Testis (tissue), 3 donors: ENCODE data around the gene PNPLA2. TPM values are rescaled to one million over a fixed set of nuclear protein-coding genes. Genes with fewer than 3 reads are reported as not detected.

Experiments used
- DNase-seq: peaks from one replicate; pipeline ENCODE4 v3.0.0-alpha.2; 2019
- H3K27ac ChIP-seq, 2 donors: fragments of 200-600 bp; sonication (generic); one replicate each; pipeline ENCODE4 v1.5.1; 2019
- H3K27me3 ChIP-seq: fragments of 200-600 bp; sonication (generic); one replicate; pipeline ENCODE4 v1.5.1; 2019
- H3K36me3 ChIP-seq: fragments of 200-600 bp; sonication (generic); one replicate; pipeline ENCODE4 v1.5.1; 2017; ENCODE audit warnings: low read depth; ENCODE audit errors: missing control alignments
- H3K4me1 ChIP-seq: fragments of 200-600 bp; sonication (generic); one replicate; pipeline ENCODE4 v1.5.1; 2019
- H3K4me3 ChIP-seq, 2 donors: fragments of 200-600 bp; sonication (generic); one replicate each; pipeline ENCODE4 v1.5.1; 2017 to 2019
- H3K9me3 ChIP-seq: fragments of 200-600 bp; sonication (generic); one replicate; pipeline ENCODE4 v1.5.1; 2017
- POLR2A ChIP-seq: fragments of 450-650 bp; IDR thresholded peaks from one replicate; pipeline ENCODE4 v1.6.1; 2017; ENCODE audit warnings: antibody characterized with exemption, mild to moderate bottlenecking, moderate library complexity
- WGBS, 2 donors: methylation state at CpG; one replicate each; pipeline ENCODE4 v1.1.5; 2018; 5-methylcytosine and 5-hydroxymethylcytosine counted together
- intact Hi-C: fragments of 100-400 bp; cut with DNase I; formaldehyde crosslinking; loops from one replicate; pipeline ENCODE4 v1.15.1; 2023; ENCODE audit warnings: low total_unique reads
- polyA plus RNA-seq: library from polyadenylated mRNA; stranded (reverse); fragments of 350-450 nt; fragmentation: Illumina TruSeq; extraction: RNeasy Lipid Tissue Mini Kit (QIAGEN cat#74804); gene quantifications from one replicate; pipeline ENCODE4 v1.2.3, GENCODE V29; 2014; ENCODE audit warnings: low read depth, low replicate concordance; ENCODE audit not compliant: insufficient read depth
- total RNA-seq, 2 donors: library from RNA; depleted of rRNA; stranded (reverse); fragments of >200 nt; gene quantifications; one replicate each; pipeline ENCODE4 v1.2.3, GENCODE V29; 2016
- TF ChIP-seq, protein P1 (sequence below), 3 experiments: fragments of 450-650 bp in 2 of 3; fragments of 200-600 bp in 1 of 3; sonication (generic) in 1 of 3; IDR thresholded peaks; one replicate each; pipeline ENCODE4 v1.5.1; 2016 to 2019; ENCODE audit warnings: antibody characterized with exemption in 3 of 3, mild to moderate bottlenecking in 2 of 3, moderate library complexity in 1 of 3

PNPLA2 gene
- total and polyA plus RNA-seq, 3 donors from 2014 or later = 86.7 to 108 (median 96.7) TPM

DNA sequence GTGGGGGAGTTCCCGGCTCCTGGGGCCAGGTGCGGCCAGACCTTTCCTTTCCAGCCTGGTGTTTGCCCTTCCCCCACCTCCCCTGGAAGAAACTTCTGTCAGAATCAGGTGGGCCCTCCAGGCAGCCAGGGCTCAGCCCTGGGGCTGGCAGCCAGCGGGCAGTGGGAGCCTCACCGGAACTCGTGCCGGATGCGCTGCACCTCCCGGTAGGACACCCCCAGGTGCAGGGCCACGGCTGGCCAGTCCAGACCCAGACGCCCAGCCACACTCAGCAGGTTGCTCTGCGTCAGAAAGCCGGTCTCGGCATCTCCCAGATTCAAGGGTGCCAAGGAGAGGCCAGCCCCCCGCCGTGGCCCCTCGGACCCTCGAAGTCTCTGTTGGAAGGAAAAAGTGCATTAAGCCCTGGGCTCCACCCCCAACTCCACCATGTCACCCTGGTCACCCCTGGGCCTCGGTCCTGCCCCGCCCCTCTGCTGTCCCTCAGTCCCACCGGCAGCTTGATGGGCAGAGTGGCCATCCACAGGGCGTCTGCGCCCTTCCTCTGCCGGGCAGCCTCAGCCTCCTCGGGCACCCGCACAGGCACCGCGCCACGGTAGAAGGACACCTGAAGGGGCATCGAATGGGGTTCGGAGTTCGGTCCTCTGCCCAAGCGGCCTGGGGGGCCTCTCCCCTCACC is 18.9 kb upstream of the PNPLA2 start:
- intact Hi-C loops = no loop called here
- 91 to 94% methylated on average over 23 to 32 of the region's 32 CpGs for WGBS, 2 donors
- peaks cover 36% of the 10 kb centered on the region for H3K4me1 ChIP-seq

DNA sequence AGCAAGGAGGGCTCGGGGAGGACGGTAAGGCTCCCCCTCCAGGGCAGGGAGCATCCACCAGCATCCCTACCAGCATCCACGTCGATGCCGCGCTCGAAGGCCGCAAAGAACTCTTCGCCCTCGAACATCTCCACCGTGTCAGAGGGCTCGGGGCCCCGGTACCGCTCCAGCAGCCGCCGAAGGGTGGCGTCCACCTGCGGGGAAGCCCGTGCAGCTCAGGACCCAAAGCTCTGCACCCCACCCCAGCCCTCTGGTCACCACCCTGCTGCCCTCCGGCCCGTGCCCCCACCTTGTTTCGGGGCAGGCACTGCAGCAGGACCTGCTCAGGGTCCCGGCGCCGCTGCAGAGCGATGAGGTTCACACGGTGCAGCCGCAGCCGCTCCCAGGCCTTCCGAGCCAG is 18.2 kb upstream of the PNPLA2 start:
- no peak overlapping the region for H3K27ac ChIP-seq
- H3K4me3 ChIP-seq = no peak overlapping the region
- intact Hi-C loops = no loop called here
- H3K36me3 ChIP-seq = no peaks in the 10 kb centered on the region
- H3K4me1 ChIP-seq = peaks cover 30% of the 10 kb centered on the region
- TF ChIP-seq POLR2A = no peak
- TF ChIP-seq, protein P1, sequence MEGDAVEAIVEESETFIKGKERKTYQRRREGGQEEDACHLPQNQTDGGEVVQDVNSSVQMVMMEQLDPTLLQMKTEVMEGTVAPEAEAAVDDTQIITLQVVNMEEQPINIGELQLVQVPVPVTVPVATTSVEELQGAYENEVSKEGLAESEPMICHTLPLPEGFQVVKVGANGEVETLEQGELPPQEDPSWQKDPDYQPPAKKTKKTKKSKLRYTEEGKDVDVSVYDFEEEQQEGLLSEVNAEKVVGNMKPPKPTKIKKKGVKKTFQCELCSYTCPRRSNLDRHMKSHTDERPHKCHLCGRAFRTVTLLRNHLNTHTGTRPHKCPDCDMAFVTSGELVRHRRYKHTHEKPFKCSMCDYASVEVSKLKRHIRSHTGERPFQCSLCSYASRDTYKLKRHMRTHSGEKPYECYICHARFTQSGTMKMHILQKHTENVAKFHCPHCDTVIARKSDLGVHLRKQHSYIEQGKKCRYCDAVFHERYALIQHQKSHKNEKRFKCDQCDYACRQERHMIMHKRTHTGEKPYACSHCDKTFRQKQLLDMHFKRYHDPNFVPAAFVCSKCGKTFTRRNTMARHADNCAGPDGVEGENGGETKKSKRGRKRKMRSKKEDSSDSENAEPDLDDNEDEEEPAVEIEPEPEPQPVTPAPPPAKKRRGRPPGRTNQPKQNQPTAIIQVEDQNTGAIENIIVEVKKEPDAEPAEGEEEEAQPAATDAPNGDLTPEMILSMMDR (IDR thresholded peaks at IDR 0.05) = no peak
- H3K9me3 ChIP-seq = no peaks in the 10 kb centered on the region
- no peak for DNase-seq
- H3K27me3 ChIP-seq = no peaks in the 10 kb centered on the region
- WGBS, 2 donors = 93 to 94% methylated on average over 12 to 30 of the region's 30 CpGs

More for the DNA sequence above, 18.9 kb upstream of the PNPLA2 start:
- DNase-seq = no peak
- Histone ChIP-seq H3K9me3 (no peaks in the 10 kb centered on the region), H3K36me3 (no peaks in the 10 kb centered on the region), H3K4me3 (no peak overlapping the region), H3K27me3 (no peaks in the 10 kb centered on the region), H3K27ac (no peak overlapping the region)
- no peak for TF ChIP-seq POLR2A
- TF ChIP-seq, protein P1 (IDR thresholded peaks at IDR 0.05) = no peak

DNA sequence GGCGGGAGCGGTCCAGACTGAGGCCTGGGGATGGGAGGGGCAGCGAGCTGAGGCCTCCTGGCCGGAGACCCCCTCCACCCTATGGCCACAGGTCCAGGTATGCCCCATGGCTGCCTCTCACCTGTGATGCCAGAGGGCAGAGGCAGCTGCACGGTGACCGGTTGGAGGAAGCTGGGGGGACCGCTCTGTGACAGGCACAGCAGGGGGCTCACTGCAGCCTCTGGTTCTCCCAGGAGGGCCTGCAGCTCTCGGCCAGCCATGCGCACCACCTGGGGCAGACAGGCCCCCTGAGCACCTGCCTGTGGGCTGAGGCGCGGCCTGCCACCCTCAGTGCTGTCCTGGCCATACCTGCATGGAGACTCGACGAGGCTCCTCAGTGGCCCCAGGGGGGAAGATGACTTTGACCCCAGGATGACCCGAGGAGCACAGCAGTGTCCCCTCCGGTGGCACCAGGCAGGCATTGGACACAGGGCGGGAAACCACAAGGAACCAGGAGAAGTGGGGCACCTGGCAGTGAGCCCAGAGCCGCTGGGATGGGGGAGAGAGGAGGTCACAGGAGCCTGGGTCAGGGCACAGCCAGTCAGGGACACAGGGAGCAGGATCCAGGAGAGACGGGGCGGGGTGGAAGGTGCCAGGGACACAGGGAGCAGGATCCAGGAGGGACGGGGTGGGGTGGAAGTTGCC is 17.5 kb upstream of the PNPLA2 start:
- H3K27ac ChIP-seq = no peak overlapping the region
- intact Hi-C loops = no loop called here
- peaks cover 28% of the 10 kb centered on the region for H3K4me1 ChIP-seq
- no peak for TF ChIP-seq POLR2A
- TF ChIP-seq, protein P1 (IDR thresholded peaks at IDR 0.05) = no peak
- no peak overlapping the region for H3K4me3 ChIP-seq
- no peaks in the 10 kb centered on the region for H3K36me3 ChIP-seq
- 90 to 93% methylated on average over 9 to 20 of the region's 20 CpGs for WGBS, 2 donors
- DNase-seq = no peak
- H3K27me3 ChIP-seq = no peaks in the 10 kb centered on the region
- H3K9me3 ChIP-seq = no peaks in the 10 kb centered on the region

DNA sequence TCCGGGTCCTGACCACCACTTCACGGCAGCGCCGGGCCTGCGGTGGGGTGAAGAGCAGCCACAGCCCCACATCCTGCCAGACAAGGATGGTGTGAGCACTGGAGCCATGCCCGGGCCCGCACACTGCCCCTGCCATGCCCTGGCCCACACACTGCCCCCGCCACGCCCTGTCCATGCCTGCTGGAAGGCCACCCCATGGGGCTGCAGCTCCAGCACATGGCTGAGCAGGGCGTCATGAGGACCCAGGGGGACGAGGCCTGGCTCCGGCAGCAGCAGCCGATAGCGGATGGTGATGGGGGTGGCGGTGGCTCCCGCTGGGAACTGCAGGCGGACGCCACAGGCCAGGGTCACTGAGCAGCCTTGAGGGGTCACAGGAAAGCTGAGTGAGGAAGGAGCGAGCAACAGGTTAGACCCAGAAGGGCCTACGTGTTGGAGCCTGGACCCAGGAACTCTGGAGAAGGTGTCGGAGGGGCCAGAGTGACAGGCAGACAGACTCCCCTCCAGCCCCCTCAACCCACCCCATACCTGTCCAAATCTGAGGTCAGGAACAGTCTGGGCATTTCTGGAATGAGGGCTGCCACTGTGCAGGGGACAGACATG is 16.6 kb upstream of the PNPLA2 start:
- peaks cover 21% of the 10 kb centered on the region for H3K4me1 ChIP-seq
- intact Hi-C loops = no loop called here
- 93 to 97% methylated on average over 6 to 14 of the region's 21 CpGs for WGBS, 2 donors
- H3K9me3 ChIP-seq = no peaks in the 10 kb centered on the region
- TF ChIP-seq, protein P1 (IDR thresholded peaks at IDR 0.05) = no peak
- H3K4me3 ChIP-seq = no peak overlapping the region
- no peak overlapping the region for H3K27ac ChIP-seq
- no peak for DNase-seq
- no peaks in the 10 kb centered on the region for H3K27me3 ChIP-seq
- H3K36me3 ChIP-seq = no peaks in the 10 kb centered on the region
